ENCODE measurements around the gene JSRP1.

Gene JSRP1, protein sequence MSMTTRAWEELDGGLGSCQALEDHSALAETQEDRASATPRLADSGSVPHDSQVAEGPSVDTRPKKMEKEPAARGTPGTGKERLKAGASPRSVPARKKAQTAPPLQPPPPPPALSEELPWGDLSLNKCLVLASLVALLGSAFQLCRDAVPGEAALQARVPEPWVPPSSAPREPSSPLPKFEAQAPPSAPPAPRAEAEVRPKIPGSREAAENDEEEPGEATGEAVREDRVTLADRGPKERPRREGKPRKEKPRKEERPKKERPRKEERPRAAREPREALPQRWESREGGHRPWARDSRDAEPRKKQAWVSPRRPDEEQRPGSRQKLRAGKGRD

GRCh38 chr19:2255982-2256685 is at the start of gene JSRP1:
JSRP1 (minus strand) TSS chr19:2256417; CDS start chr19:2255314, 1,103 bp downstream.
- peak; percentile 27 for DNase-seq

DNA sequence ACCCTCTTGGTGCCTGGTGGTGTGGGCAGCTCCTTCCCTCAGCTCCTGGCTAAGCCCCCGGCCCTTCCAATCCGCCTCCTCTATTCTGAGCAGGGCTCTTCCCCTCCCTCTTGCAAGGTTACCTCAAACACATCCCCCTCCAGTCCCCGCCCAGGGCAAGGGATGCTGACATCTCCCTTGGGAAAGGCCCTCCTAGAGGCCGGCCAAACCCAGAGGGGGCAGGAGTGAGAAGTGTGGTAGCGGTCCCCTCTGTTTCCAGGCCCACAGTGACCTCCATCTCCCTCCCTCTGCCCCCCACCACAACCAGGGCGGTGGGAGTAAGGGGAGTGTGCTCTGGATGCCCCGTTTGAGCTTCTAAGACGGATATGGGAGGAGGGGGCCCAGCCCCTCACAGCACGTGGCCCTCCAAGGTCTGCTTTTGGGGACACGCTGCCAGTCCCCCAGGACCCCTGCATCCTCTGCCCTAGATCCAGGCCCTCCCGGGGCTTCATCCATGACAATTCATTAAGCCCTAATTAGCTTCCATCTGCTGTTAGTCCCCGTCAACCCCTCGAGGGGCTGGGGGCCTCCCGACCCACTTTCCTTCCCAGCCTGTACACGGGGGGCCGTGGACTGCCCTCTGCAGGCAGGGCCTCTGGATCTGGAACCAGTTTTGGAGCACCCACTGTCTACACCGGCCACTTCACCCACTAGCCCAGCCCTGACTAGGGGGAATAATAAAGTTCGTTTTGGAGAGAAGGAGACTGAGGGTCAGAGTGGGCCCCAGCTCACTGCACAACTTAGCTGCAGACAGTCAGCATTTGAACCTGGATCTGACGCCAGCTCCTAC is 49.4 kb upstream of the JSRP1 start:
- DNase-seq = no peak

GRCh38 chr19:2303211-2303798 is 47.1 kb upstream of the JSRP1 start:
- no peak for DNase-seq

GRCh38 chr19:2302319-2303210 is 46.3 kb upstream of the JSRP1 start:
- DNase-seq = no peak

DNA sequence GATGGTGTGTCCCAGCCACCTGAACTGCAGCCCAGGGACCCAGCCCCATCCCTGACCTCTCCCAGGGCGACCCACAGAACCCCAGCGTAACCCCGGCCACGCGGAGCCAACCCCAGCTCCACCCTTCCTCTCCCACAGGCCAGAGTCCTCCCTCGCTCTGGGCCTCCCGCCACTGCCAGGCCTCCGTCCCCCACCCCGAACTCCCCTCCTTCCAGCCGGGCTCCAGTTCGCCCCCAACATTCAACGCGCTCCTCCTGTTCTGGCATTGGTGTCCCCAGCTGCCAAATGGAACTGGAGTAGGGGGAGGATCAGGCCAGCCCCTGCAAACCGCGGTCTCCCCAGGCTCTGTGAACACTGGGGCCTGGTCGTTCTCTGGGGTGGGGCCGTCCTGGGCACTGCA is 44.3 kb upstream of the JSRP1 start:
- no peak for DNase-seq

DNA sequence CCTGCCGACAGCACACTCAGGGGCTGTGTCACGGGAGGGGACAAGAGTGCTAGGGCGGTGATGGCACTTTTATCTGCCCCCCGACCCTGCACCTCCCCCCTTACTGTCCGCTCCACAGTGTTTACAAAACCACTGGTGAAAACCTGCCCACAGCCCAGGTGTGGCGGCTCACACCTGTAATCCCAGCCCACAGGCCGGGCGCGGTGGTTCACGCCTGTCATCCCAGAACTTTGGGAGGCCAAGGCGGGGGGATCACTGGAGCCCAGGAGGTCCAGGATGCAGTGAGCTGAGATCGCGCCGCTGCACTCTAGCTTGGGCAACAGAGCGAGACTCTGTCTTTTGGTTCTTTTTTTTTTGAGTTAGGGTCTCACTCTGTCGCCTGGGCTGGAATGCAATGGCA is 39.9 kb upstream of the JSRP1 start:
- DNase-seq = no peak

GRCh38 chr19:2294687-2295335 is 38.6 kb upstream of the JSRP1 start:
- peak; percentile 40 for DNase-seq

DNA sequence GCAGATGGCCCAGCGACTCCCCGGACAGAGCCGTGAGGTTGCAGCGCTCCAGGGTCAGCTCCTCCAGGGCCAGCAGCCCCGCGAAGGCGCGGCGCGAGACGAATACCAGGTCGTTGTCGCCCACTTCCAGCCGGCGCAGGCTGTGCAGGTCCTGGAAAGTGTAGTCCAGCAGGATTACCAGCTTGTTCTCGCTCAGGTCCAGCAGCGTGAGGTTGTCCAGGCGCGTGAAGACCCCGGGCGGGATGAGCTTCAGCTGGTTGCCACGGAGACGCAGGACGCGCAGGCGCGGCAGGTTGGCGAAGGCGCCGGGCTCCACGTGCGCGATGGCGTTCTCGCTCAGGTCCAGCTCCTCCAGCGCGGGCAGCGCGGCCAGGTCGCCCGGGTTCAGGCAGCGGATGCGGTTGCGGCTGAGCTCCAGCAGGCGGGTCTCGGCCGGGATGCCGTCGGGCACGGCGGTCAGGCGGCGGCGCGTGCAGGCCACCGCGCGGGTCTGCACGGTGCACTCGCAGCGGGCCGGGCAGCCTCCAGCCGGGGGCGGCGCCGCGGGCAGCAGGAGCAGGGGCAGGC is 35.1 kb upstream of the JSRP1 start:
- DNase-seq = no peak

GRCh38 chr19:2290441-2291184 is 34.4 kb upstream of the JSRP1 start:
- DNase-seq = no peak

GRCh38 chr19:2289714-2290435 is 33.7 kb upstream of the JSRP1 start:
- DNase-seq = no peak

DNA sequence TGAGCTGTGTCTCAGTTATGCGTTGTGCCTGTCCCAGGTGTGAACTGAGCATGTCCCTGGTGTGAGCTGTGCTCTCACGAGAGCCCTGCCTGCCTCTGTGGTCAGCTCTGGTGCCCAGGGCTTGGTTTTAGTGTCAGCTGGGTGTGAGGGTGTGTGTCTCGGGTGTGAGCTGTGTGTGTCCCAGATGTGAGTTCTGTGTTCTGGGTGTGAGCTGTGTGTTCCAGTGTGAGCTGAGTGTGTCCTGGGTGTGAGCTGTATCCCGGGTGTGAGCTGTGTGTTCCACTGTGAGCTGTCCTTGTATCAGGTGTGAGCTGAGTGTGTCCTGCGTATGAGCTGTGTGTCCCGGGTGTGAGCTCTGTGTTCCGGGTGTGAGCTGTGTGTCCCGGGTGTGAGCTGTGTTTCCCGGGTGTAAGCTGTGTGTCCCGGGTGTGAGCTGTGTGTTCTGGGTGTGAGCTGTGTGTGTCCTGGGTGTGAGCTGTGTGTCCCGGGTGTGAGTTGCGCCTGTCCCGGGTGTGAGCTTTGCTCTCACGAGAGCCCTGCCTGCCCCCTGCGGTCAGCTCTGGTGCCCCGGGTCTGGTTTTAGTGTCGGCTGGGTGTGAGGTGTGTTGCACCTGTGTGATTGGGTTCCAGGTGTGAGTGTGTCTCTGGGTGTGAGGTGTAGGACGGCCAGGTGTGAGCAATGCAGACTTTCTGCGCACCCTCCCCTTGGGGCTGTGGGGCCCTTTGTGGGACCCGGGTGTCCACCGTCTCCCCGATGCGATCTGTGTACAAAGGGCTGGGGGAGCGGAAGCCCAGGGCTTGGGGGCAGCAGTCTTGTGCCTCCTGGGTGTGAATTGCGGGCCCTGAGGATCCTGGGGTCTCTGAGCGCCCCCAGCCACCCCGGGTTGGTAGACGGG is 32.8 kb upstream of the JSRP1 start:
- DNase-seq = no peak

DNA sequence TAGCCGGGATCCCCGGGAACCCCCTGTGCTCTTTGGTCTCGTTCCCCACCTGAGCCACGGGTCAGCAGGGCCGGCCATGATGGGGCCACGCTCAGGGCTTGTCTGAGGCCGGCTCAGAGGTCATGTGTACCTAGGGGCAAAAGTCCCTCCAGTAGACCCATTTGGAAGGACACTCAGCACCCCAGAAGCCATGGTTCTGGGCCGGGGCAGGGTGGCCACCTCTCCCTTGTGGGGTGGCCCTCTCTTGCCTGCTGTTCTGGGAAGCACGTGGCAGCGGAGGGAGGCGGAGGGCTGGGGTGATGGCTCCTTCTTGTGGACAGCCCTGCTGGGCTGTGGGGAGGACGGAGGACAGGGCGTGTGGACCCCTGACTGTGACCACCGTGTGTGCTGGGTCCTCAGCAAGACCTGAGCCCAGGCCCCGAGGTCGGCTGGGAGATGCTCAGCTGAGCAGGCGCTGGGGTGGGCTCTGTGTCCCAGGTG is 32.2 kb upstream of the JSRP1 start:
- DNase-seq = no peak

- DNase-seq = no peak
These were observed 31.5 kb upstream of the JSRP1 start for GRCh38 chr19:2287585-2288337.

DNA sequence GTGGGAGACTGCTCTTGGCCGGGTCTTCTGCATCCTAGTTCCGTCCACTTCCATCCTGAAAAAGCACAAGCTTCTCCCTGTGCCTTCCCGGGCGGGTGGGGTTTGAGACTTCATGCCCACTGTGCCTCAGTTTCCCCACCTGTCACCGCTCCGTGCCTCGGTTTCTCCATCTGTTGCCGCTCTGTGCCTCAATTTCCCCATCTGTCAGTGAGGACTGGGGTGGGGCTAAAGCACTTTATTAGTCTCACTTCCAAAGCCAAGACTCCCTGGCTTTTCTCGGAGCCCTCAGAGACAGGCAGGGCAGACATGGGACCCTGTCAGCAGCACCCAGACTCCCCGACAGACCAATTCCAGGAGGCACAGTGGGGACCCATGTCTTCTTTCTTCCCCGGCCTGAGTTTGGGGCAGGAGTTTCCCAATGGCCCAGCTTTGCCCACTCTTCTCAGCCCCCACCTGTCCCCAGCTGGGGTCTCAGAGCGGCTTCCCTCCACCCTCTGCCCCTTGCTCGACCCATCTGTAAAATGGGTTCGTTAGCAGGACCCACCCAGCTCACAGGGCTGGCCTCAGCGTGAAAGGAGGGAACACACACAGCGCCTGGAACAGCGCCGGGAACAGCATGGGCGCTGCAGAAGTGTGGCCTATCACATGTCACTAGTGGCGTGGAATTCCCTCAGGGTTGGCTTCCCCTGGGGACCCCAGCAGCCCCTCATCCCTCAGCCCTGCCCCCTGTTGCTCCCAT is 30.4 kb upstream of the JSRP1 start:
- no peak for DNase-seq

- no peak for DNase-seq
These were observed 27.8 kb upstream of the JSRP1 start for GRCh38 chr19:2283835-2284507.

DNA sequence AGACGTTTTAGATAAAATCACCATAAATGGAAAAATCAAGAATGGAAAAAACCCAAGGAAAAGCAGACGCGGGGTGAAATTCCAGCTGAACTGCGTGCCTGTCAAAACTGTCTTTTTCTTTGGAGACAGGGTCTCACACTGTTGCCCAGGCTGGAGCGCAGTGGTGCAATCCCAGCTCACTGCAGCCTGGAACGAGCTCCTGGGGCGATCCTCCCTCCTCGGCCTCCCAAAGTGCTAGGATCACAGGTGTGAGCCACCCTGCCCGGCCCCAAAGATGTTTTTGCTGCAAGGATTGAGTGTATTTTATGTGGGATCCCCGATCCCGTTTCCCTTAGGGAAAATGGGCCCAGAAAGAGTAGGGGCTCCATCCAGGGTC is 26.6 kb upstream of the JSRP1 start:
- DNase-seq = no peak
